ENCODE data around the gene SIVA1. TPM values are rescaled to one million over a fixed set of nuclear protein-coding genes. Genes with fewer than 3 reads are reported as not detected.

The SIVA1 gene
- total RNA-seq, 1 experiment from 2014 or later: 105 TPM

GRCh38 chr14:104776481-104776880 is 23.5 kb downstream of the SIVA1 start:
- TF ChIP-seq, protein P1, sequence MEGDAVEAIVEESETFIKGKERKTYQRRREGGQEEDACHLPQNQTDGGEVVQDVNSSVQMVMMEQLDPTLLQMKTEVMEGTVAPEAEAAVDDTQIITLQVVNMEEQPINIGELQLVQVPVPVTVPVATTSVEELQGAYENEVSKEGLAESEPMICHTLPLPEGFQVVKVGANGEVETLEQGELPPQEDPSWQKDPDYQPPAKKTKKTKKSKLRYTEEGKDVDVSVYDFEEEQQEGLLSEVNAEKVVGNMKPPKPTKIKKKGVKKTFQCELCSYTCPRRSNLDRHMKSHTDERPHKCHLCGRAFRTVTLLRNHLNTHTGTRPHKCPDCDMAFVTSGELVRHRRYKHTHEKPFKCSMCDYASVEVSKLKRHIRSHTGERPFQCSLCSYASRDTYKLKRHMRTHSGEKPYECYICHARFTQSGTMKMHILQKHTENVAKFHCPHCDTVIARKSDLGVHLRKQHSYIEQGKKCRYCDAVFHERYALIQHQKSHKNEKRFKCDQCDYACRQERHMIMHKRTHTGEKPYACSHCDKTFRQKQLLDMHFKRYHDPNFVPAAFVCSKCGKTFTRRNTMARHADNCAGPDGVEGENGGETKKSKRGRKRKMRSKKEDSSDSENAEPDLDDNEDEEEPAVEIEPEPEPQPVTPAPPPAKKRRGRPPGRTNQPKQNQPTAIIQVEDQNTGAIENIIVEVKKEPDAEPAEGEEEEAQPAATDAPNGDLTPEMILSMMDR (IDR thresholded peaks at IDR 0.05; ENCODE audit: insufficient read depth in 1 of 2, low read depth in 1 of 2, low read length in 1 of 2, severe bottlenecking in 1 of 2, unreplicated experiment in 1 of 2): no peak

GRCh38 chr14:104776961-104777807 is 24.2 kb downstream of the SIVA1 start:
- H3K27me3 Mint-ChIP-seq (ENCODE audit: insufficient read depth, unreplicated experiment): no peaks in the 10 kb centered on the region
- ChIA-PET POLR2A (no interaction called here), CTCF (no interaction called here)
- intact Hi-C loops (cut with micrococcal nuclease; ENCODE audit: unreplicated experiment): no loop called here
- no peaks in the 10 kb centered on the region for H3K9me3 Mint-ChIP-seq (ENCODE audit: unreplicated experiment)
- no peaks in the 10 kb centered on the region for H3K4me1 Mint-ChIP-seq (ENCODE audit: low read depth, unreplicated experiment)
- no peak overlapping the region for H3K4me3 ChIP-seq (ENCODE audit: low read depth, low read length)
- BruUV-seq (replicated peaks): no TSS peak
- H3K9me3 ChIP-seq: no peaks in the 10 kb centered on the region
- no peaks in the 10 kb centered on the region; the same call in none of the 2 replicates for H3K36me3 ChIP-seq (ENCODE audit: control insufficient read depth, insufficient read depth, low read length)
- peak overlapping the region; percentile 13 for H3K4me3 Mint-ChIP-seq (ENCODE audit: unreplicated experiment)
- TF ChIP-seq, protein P1 (IDR thresholded peaks at IDR 0.05; ENCODE audit: insufficient read depth in 1 of 2, low read depth in 1 of 2, low read length in 1 of 2, severe bottlenecking in 1 of 2, unreplicated experiment in 1 of 2): no peak
- no peaks in the 10 kb centered on the region for H3K4me1 ChIP-seq
- H3K27ac Mint-ChIP-seq (ENCODE audit: unreplicated experiment): no peak overlapping the region
- H3K36me3 Mint-ChIP-seq (ENCODE audit: insufficient read depth, unreplicated experiment): peaks cover 53% of the 10 kb centered on the region
- DNase-seq: no peak
- no peaks in the 10 kb centered on the region for H3K27me3 ChIP-seq (replicated peaks; ENCODE audit: control insufficient read depth, insufficient read depth, low read length)

More at GRCh38 chr14:104776481-104776880, 23.5 kb downstream of the SIVA1 start:
- Mint-ChIP-seq H3K27me3 (ENCODE audit: insufficient read depth, unreplicated experiment) (no peaks in the 10 kb centered on the region), H3K9me3 (ENCODE audit: unreplicated experiment) (no peaks in the 10 kb centered on the region), H3K4me1 (ENCODE audit: low read depth, unreplicated experiment) (no peaks in the 10 kb centered on the region), H3K36me3 (ENCODE audit: insufficient read depth, unreplicated experiment) (peaks cover 60% of the 10 kb centered on the region), H3K27ac (ENCODE audit: unreplicated experiment) (no peak overlapping the region), H3K4me3 (ENCODE audit: unreplicated experiment) (peak overlapping the region; percentile 13)
- Histone ChIP-seq H3K27me3 (replicated peaks; ENCODE audit: control insufficient read depth, insufficient read depth, low read length) (no peaks in the 10 kb centered on the region), H3K36me3 (ENCODE audit: control insufficient read depth, insufficient read depth, low read length) (peaks cover 2% of the 10 kb centered on the region), H3K4me3 (ENCODE audit: low read depth, low read length) (no peak overlapping the region), H3K4me1 (no peaks in the 10 kb centered on the region), H3K9me3 (no peaks in the 10 kb centered on the region; the same call in 1 of the 2 replicates)
- ChIA-PET POLR2A (no interaction called here), CTCF (no interaction called here)
- BruUV-seq (replicated peaks): no TSS peak
- DNase-seq: no peak
- intact Hi-C loops (cut with micrococcal nuclease; ENCODE audit: unreplicated experiment): no loop called here

DNA sequence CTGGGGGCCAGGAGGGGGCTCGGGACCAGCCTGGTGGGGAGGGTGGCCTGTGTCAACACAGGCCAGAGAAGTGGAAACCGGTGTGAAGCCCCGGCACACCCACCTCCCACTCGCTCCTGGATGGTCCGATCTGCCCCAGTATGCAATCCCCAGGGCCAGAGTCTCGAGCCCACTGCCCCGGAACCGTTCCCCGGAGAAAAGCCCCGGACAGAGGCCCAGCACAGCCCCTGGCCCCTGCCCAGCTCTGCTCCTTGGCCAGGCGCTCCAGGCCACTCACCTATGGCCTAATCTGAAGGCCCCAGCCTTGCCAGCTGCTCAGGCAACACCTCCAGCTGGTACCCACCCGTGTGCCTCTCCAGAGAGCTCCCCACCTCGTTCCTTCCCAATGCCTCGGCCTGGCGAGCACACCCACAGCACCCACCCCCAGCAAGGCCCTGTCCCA is 24.9 kb downstream of the SIVA1 start:
- no peaks in the 10 kb centered on the region for H3K4me1 ChIP-seq
- BruUV-seq (replicated peaks): no TSS peak
- no peak overlapping the region for H3K27ac Mint-ChIP-seq (ENCODE audit: unreplicated experiment)
- intact Hi-C loops (cut with micrococcal nuclease; ENCODE audit: unreplicated experiment): no loop called here
- no peaks in the 10 kb centered on the region for H3K9me3 ChIP-seq
- ChIA-PET POLR2A (no interaction called here), CTCF (no interaction called here)
- no peak for DNase-seq
- no peaks in the 10 kb centered on the region for H3K9me3 Mint-ChIP-seq (ENCODE audit: unreplicated experiment)
- no peak overlapping the region for H3K4me3 Mint-ChIP-seq (ENCODE audit: unreplicated experiment)
- no peaks in the 10 kb centered on the region for H3K27me3 ChIP-seq (replicated peaks; ENCODE audit: control insufficient read depth, insufficient read depth, low read length)
- H3K4me3 ChIP-seq (ENCODE audit: low read depth, low read length): no peak overlapping the region
- peaks cover 46% of the 10 kb centered on the region for H3K36me3 Mint-ChIP-seq (ENCODE audit: insufficient read depth, unreplicated experiment)
- TF ChIP-seq, protein P1 (IDR thresholded peaks at IDR 0.05; ENCODE audit: insufficient read depth in 1 of 2, low read depth in 1 of 2, low read length in 1 of 2, severe bottlenecking in 1 of 2, unreplicated experiment in 1 of 2): no peak
- no peaks in the 10 kb centered on the region; the same call in none of the 2 replicates for H3K36me3 ChIP-seq (ENCODE audit: control insufficient read depth, insufficient read depth, low read length)
- H3K27me3 Mint-ChIP-seq (ENCODE audit: insufficient read depth, unreplicated experiment): no peaks in the 10 kb centered on the region
- no peaks in the 10 kb centered on the region for H3K4me1 Mint-ChIP-seq (ENCODE audit: low read depth, unreplicated experiment)
